ENCODE results near the gene ZNF311. TPM values are rescaled to one million over a fixed set of nuclear protein-coding genes. Genes with fewer than 3 reads are reported as not detected.

The ZNF311 gene
- total and polyA plus RNA-seq, 2 of the 13 experiments (the other 11 are each of a cell fraction or from before 2014, with no cell fraction given), result not detected

- ATAC-seq (no peak), DNase-seq (ENCODE audit: low spot score) (no peak), FAIRE-seq (no peak)
- Histone ChIP-seq H3K4me1 (ENCODE audit: insufficient read depth, low read length) (peaks cover 50% of the 10 kb centered on the region), H3K36me3 (replicated peaks in 1 of 2; ENCODE audit: control insufficient read depth in 1 of 2, insufficient read depth in 2 of 2, low read length in 2 of 2) (no peaks in the 10 kb centered on the region), H3K9ac (ENCODE audit: insufficient read depth, low read depth, low read length) (no peak overlapping the region), H3K9me3 (ENCODE audit: low read length) (no peaks in the 10 kb centered on the region), H3K27me3 (ENCODE audit: control insufficient read depth in 1 of 2, insufficient read depth in 2 of 2, low read length in 2 of 2) (no peaks in the 10 kb centered on the region; a peak in 1 of 5 replicates), H3K79me2 (ENCODE audit: insufficient read depth, low read length) (no peaks in the 10 kb centered on the region), H3K4me3 (replicated peaks in 1 of 3; ENCODE audit: insufficient read depth in 1 of 3, low read depth in 2 of 3, low read length in 3 of 3) (no peak overlapping the region), H2AFZ (ENCODE audit: low read length) (no peak overlapping the region), H4K20me1 (ENCODE audit: insufficient read depth, low read length) (no peaks in the 10 kb centered on the region), H3K4me2 (ENCODE audit: low read depth, low read length) (no peak overlapping the region), H3K27ac (ENCODE audit: extremely low read length, insufficient read depth, low read length) (no peak overlapping the region)
- POLR2A ChIA-PET, result interaction anchor here (0.9 kb wide), 1 partner anchor 54 kb away, joined by 3 read pairs; no protein-coding TSS in a partner anchor
- in situ Hi-C loops (cut with HindIII; ENCODE audit: extremely low pct_ligation_motif_present, low pct_unique_long_range_greater_than_20kb) (no loop called here), intact Hi-C loops (cut with micrococcal nuclease; ENCODE audit: unreplicated experiment) (no loop called here)
- CTCF ChIA-PET (ENCODE audit: low intra/inter-chr PET ratio, low total read pairs), result no interaction called here
- 97% methylated on average over 51 of the region's 51 CpGs for WGBS (ENCODE audit: low lambda C conversion rate)
- no TSS peak for BruUV-seq (replicated peaks)
- no peak for TF ChIP-seq PCBP2 (optimal IDR thresholded peaks at IDR 0.05; ENCODE audit: low read depth, low read length, poor library complexity, severe bottlenecking)
- TF ChIP-seq MXI1 (IDR thresholded peaks at IDR 0.05; ENCODE audit: borderline replicate concordance, low read depth, low read length), result no peak
- TF ChIP-seq SRSF1 (optimal IDR thresholded peaks at IDR 0.05; ENCODE audit: low read depth, low read length), result no peak
- TF ChIP-seq, protein P1, sequence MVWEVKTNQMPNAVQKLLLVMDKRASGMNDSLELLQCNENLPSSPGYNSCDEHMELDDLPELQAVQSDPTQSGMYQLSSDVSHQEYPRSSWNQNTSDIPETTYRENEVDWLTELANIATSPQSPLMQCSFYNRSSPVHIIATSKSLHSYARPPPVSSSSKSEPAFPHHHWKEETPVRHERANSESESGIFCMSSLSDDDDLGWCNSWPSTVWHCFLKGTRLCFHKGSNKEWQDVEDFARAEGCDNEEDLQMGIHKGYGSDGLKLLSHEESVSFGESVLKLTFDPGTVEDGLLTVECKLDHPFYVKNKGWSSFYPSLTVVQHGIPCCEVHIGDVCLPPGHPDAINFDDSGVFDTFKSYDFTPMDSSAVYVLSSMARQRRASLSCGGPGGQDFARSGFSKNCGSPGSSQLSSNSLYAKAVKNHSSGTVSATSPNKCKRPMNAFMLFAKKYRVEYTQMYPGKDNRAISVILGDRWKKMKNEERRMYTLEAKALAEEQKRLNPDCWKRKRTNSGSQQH (CRISPR knock-in tag; IDR thresholded peaks at IDR 0.05; ENCODE audit: low read depth), result no peak
- TF ChIP-seq ZSCAN25 (CRISPR knock-in tag; IDR thresholded peaks at IDR 0.05), result no peak
- no peak for TF ChIP-seq TAF15 (IDR thresholded peaks at IDR 0.05; ENCODE audit: low read depth, low read length, poor library complexity, severe bottlenecking)
- TF ChIP-seq NCOA5 (CRISPR knock-in tag; IDR thresholded peaks at IDR 0.05), result no peak
- no peak for TF ChIP-seq ZNF562 (CRISPR knock-in tag; IDR thresholded peaks at IDR 0.05; ENCODE audit: borderline replicate concordance)
- no peak for TF ChIP-seq NR1H2 (CRISPR knock-in tag; IDR thresholded peaks at IDR 0.05; ENCODE audit: borderline replicate concordance, low read depth)
- no peak for TF ChIP-seq ZNF512B (CRISPR knock-in tag; IDR thresholded peaks at IDR 0.05; ENCODE audit: borderline replicate concordance)
- TF ChIP-seq MTA3 (CRISPR knock-in tag; IDR thresholded peaks at IDR 0.05), result no peak
- no peak for TF ChIP-seq ZNF616 (CRISPR knock-in tag; IDR thresholded peaks at IDR 0.05; ENCODE audit: low read depth)
- TF ChIP-seq, protein P2, sequence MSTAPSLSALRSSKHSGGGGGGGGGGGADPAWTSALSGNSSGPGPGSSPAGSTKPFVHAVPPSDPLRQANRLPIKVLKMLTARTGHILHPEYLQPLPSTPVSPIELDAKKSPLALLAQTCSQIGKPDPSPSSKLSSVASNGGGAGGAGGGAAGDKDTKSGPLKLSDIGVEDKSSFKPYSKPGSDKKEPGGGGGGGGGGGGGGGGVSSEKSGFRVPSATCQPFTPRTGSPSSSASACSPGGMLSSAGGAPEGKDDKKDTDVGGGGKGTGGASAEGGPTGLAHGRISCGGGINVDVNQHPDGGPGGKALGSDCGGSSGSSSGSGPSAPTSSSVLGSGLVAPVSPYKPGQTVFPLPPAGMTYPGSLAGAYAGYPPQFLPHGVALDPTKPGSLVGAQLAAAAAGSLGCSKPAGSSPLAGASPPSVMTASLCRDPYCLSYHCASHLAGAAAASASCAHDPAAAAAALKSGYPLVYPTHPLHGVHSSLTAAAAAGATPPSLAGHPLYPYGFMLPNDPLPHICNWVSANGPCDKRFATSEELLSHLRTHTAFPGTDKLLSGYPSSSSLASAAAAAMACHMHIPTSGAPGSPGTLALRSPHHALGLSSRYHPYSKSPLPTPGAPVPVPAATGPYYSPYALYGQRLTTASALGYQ (CRISPR knock-in tag; IDR thresholded peaks at IDR 0.05), result no peak
- no peak for TF ChIP-seq ZNF850 (CRISPR knock-in tag; conservative IDR thresholded peaks at IDR 0.05)
- no peak for TF ChIP-seq MTF2 (CRISPR knock-in tag; IDR thresholded peaks at IDR 0.05; ENCODE audit: borderline replicate concordance)
- no peak for TF ChIP-seq ZNF703 (CRISPR knock-in tag; IDR thresholded peaks at IDR 0.05; ENCODE audit: borderline replicate concordance)
Measured at GRCh38 chr6:28977341-28978132, 27.6 kb downstream of the ZNF311 start.
